NCI-H2171 (cell line): ENCODE data around the gene WSCD1.

Experiments
- DNase-seq: peaks from one replicate; lab custom pipeline; 2025; lab: John Stamatoyannopoulos, UW

Gene WSCD1

GRCh38 chr17:6086603-6087400 is 16.6 kb downstream of the WSCD1 start:
- DNase-seq: no peak

- DNase-seq: no peak
Observed at GRCh38 chr17:6088141-6088540, 18.0 kb downstream of the WSCD1 start.

GRCh38 chr17:6090253-6090652 is 20.1 kb downstream of the WSCD1 start:
- no peak for DNase-seq

- DNase-seq: no peak
Observed at GRCh38 chr17:6092182-6092902, 22.2 kb downstream of the WSCD1 start.

- DNase-seq: no peak
Observed at GRCh38 chr17:6092903-6093468, 22.8 kb downstream of the WSCD1 start.

- DNase-seq: no peak
Observed at GRCh38 chr17:6094453-6094852, 24.3 kb downstream of the WSCD1 start.

GRCh38 chr17:6094926-6095325 is 24.7 kb downstream of the WSCD1 start:
- DNase-seq: no peak

GRCh38 chr17:6095501-6095900 is 25.3 kb downstream of the WSCD1 start:
- no peak for DNase-seq

GRCh38 chr17:6096201-6097004 is 26.2 kb downstream of the WSCD1 start:
- no peak for DNase-seq

GRCh38 chr17:6097005-6097279 is 26.8 kb downstream of the WSCD1 start:
- no peak for DNase-seq

GRCh38 chr17:6098050-6098822 is 28.1 kb downstream of the WSCD1 start:
- no peak for DNase-seq

- DNase-seq: no peak
Observed at GRCh38 chr17:6098823-6099180, 28.6 kb downstream of the WSCD1 start.

GRCh38 chr17:6099492-6099891 is 29.3 kb downstream of the WSCD1 start:
- DNase-seq: no peak

GRCh38 chr17:6100146-6100545 is 30.0 kb downstream of the WSCD1 start:
- DNase-seq: no peak

GRCh38 chr17:6100891-6101500 is 30.8 kb downstream of the WSCD1 start:
- no peak for DNase-seq

- DNase-seq: peak; percentile 32
Observed at GRCh38 chr17:6101706-6102105, 31.5 kb downstream of the WSCD1 start.

GRCh38 chr17:6102615-6103014 is 32.4 kb downstream of the WSCD1 start:
- DNase-seq: no peak

- DNase-seq: no peak
Observed at GRCh38 chr17:6104956-6105648, 34.9 kb downstream of the WSCD1 start.

GRCh38 chr17:6105649-6106007 is 35.4 kb downstream of the WSCD1 start:
- DNase-seq: no peak

- DNase-seq: no peak
Observed at GRCh38 chr17:6106212-6106611, 36.0 kb downstream of the WSCD1 start.

GRCh38 chr17:6107791-6108190 is 37.6 kb downstream of the WSCD1 start:
- no peak for DNase-seq
